HepG2 (cell line): ENCODE measurements around the gene CC2D1B. TPM values are rescaled to one million over a fixed set of nuclear protein-coding genes. Genes with fewer than 3 reads are reported as not detected.

Source experiments
- AGO2 ChIP-seq: fragments of 200-400 bp; formaldehyde crosslinking; optimal IDR thresholded peaks from 2 replicates; pipeline ENCODE3; 2017; ENCODE audit warnings: mild to moderate bottlenecking, low read depth, low read length, moderate library complexity
- CTCF ChIP-seq: sonication (generic); formaldehyde crosslinking; IDR thresholded peaks from 2 replicates; pipeline ENCODE4 v1.5.0; 2020; ENCODE audit warnings: mild to moderate bottlenecking, missing genetic modification reagents, moderate library complexity
- GABPB1 ChIP-seq: IDR thresholded peaks from 2 replicates; pipeline ENCODE4 v1.6.1; 2016; ENCODE audit warnings: mild to moderate bottlenecking, missing genetic modification reagents, moderate library complexity, missing compliant biosample characterization
- GMEB1 ChIP-seq: sonication (generic); formaldehyde crosslinking; IDR thresholded peaks from 2 replicates; pipeline ENCODE4 v1.5.1; 2020; ENCODE audit warnings: missing genetic modification reagents, mild to moderate bottlenecking, borderline replicate concordance
- HCFC1 ChIP-seq: fragments of 150-350 bp; IDR thresholded peaks from 2 replicates; pipeline ENCODE4 v1.6.1; 2014; ENCODE audit warnings: low read depth, low read length
- PHF20 ChIP-seq: sonication (generic); formaldehyde crosslinking; IDR thresholded peaks from 2 replicates; pipeline ENCODE4 v1.5.0; 2020; ENCODE audit warnings: mild to moderate bottlenecking, missing genetic modification reagents
- POGZ ChIP-seq: sonication (generic); formaldehyde crosslinking; IDR thresholded peaks from 2 replicates; pipeline ENCODE4 v1.4.0; 2020; ENCODE audit warnings: mild to moderate bottlenecking, missing genetic modification reagents
- POLR2G ChIP-seq: fragments of 200-400 bp; formaldehyde crosslinking; IDR thresholded peaks from 2 replicates; pipeline ENCODE4 v1.6.1; 2018; ENCODE audit warnings: mild to moderate bottlenecking, low read depth, low read length, moderate library complexity
- SAP130 ChIP-seq: IDR thresholded peaks from 2 replicates; pipeline ENCODE4 v1.6.1; 2016; ENCODE audit warnings: low read depth
- SP5 ChIP-seq: IDR thresholded peaks from 2 replicates; pipeline ENCODE4 v1.6.1; 2016; ENCODE audit warnings: low read depth, borderline replicate concordance
- STAG1 ChIP-seq: sonication (generic); formaldehyde crosslinking; IDR thresholded peaks from 2 replicates; pipeline ENCODE4 v1.4.0; 2020; ENCODE audit warnings: missing genetic modification reagents
- ZC3H13 ChIP-seq: sonication (generic); formaldehyde crosslinking; IDR thresholded peaks from 2 replicates; pipeline ENCODE4 v1.8.1; 2023; ENCODE audit warnings: mild to moderate bottlenecking, missing genetic modification reagents, moderate library complexity
- ZKSCAN5 ChIP-seq: sonication (generic); formaldehyde crosslinking; IDR thresholded peaks from 2 replicates; pipeline ENCODE4 v1.5.1; 2020; ENCODE audit warnings: mild to moderate bottlenecking, missing genetic modification reagents
- ZMAT5 ChIP-seq: sonication (generic); formaldehyde crosslinking; IDR thresholded peaks from 2 replicates; pipeline ENCODE4 v1.5.0; 2020; ENCODE audit warnings: mild to moderate bottlenecking, low read depth, missing genetic modification reagents, borderline replicate concordance
- ZNF331 ChIP-seq: sonication (generic); formaldehyde crosslinking; IDR thresholded peaks from 2 replicates; pipeline ENCODE4 v1.4.0; 2020; ENCODE audit warnings: missing genetic modification reagents
- ZNF598 ChIP-seq: sonication (generic); formaldehyde crosslinking; IDR thresholded peaks from 2 replicates; pipeline ENCODE4 v1.5.1; 2020; ENCODE audit warnings: mild to moderate bottlenecking, missing genetic modification reagents, borderline replicate concordance
- ZNF740 ChIP-seq: sonication (generic); formaldehyde crosslinking; IDR thresholded peaks from 2 replicates; pipeline ENCODE4 v1.4.0; 2020; ENCODE audit warnings: missing genetic modification reagents
- ZNF878 ChIP-seq: sonication (generic); formaldehyde crosslinking; IDR thresholded peaks from 2 replicates; pipeline ENCODE4 v1.8.1; 2023; ENCODE audit warnings: mild to moderate bottlenecking, missing genetic modification reagents, moderate library complexity
- polyA plus RNA-seq, 8 experiments: library from polyadenylated mRNA; depleted of rRNA in 3 of 8; stranded (reverse) in 7 of 8; unstranded in 1 of 8; fragments of >200 nt; fragmentation: Illumina TruSeq in 4 of 8; extraction: Trizol in 4 of 8; gene quantifications; 2 replicates each; pipeline versions ENCODE4 v1.2.1 to v1.2.3, GENCODE V29; 2011 to 2016; ENCODE audit warnings: low read depth in 4 of 8, missing spikeins in 1 of 8, mixed read lengths in 1 of 8; ENCODE audit not compliant: insufficient read depth in 1 of 8
- total RNA-seq, 5 experiments: library from RNA; depleted of rRNA; stranded (reverse); fragments of >200 nt; fragmentation: Illumina TruSeq; extraction: Trizol; gene quantifications; 2 replicates each; pipeline ENCODE4 v1.2.3, GENCODE V29; 2016; ENCODE audit warnings: low read depth in 1 of 5

Gene CC2D1B
- total and polyA plus RNA-seq, 2 of the 13 experiments (the other 11 are each of a cell fraction or from before 2014, with no cell fraction given), result 7.2 to 19.2 TPM

- TF ChIP-seq SP5 (CRISPR knock-in tag) (0 out of 2 replicates have a peak, but pooled peaks have one; percentile 18), ZNF878 (CRISPR knock-in tag) (no peak), CTCF (peak; percentile 62), AGO2 (peak; percentile 43), ZMAT5 (no peak), ZNF598 (peak; percentile 78; the same call in 1 of the 2 replicates), POLR2G (peak; percentile 52; the same call in 1 of the 2 replicates), ZC3H13 (CRISPR knock-in tag) (peak; percentile 49; the same call in 1 of the 2 replicates), HCFC1 (no peak), PHF20 (CRISPR knock-in tag) (peak; percentile 40), GABPB1 (CRISPR knock-in tag) (peak; percentile 52; the same call in 1 of the 2 replicates), POGZ (0 out of 2 replicates have a peak, but pooled peaks have one; percentile 28), GMEB1 (peak; percentile 44; the same call in 1 of the 2 replicates), STAG1 (CRISPR knock-in tag) (peak; percentile 55), ZNF331 (0 out of 2 replicates have a peak, but pooled peaks have one; percentile 7), SAP130 (CRISPR knock-in tag) (peak; percentile 82), ZNF740 (CRISPR knock-in tag) (no peak), ZKSCAN5 (no peak)
These were observed 2.6 kb upstream of the CC2D1B start (continued) for GRCh38 chr1:52368383-52369172.
